CMK (cell line): Measurements from ENCODE around the gene SPRYD4.
"Not testable (repeated sequence)": the region's sequence is repeated elsewhere in the genome, so short reads cannot be mapped to it uniquely, and the experiment has no call there.

Source experiments
- DNase-seq: peaks from one replicate; pipeline ENCODE4 v3.0.0-alpha.2; 2010; ENCODE audit warnings: low read depth

Gene SPRYD4

GRCh38 chr12:56476972-56477432 lies 8.6 kb downstream of the SPRYD4 start:
- no peak for DNase-seq

GRCh38 chr12:56477521-56478225 lies 9.3 kb downstream of the SPRYD4 start:
- DNase-seq, result no peak

GRCh38 chr12:56479625-56480024 lies 11.2 kb downstream of the SPRYD4 start:
- DNase-seq, result no peak

GRCh38 chr12:56484566-56484965 lies 16.2 kb downstream of the SPRYD4 start:
- DNase-seq, result no peak

- DNase-seq, result no peak
Observed at GRCh38 chr12:56486694-56487093, 18.3 kb downstream of the SPRYD4 start.

GRCh38 chr12:56487448-56488040 lies 19.2 kb downstream of the SPRYD4 start:
- no peak for DNase-seq

GRCh38 chr12:56488041-56488955 lies 19.9 kb downstream of the SPRYD4 start, which contains the start of gene GLS2:
GLS2 (minus strand) TSS chr12:56488161; CDS start chr12:56488118, 43 bp downstream.
- DNase-seq, result no peak

GRCh38 chr12:56490360-56490759 lies 22.0 kb downstream of the SPRYD4 start:
- no peak for DNase-seq

- not testable (repeated sequence) for DNase-seq
Observed at GRCh38 chr12:56493409-56494105, 25.2 kb downstream of the SPRYD4 start.

GRCh38 chr12:56494106-56494415 lies 25.7 kb downstream of the SPRYD4 start:
- DNase-seq, result not testable (repeated sequence)

GRCh38 chr12:56494481-56494880 lies 26.1 kb downstream of the SPRYD4 start:
- DNase-seq, result not testable (repeated sequence)

- DNase-seq, result not testable (repeated sequence)
Observed at GRCh38 chr12:56496704-56497103, 28.3 kb downstream of the SPRYD4 start.

GRCh38 chr12:56498126-56498902 lies 29.9 kb downstream of the SPRYD4 start:
- DNase-seq, result not testable (repeated sequence)

GRCh38 chr12:56499452-56499851 lies 31.1 kb downstream of the SPRYD4 start:
- DNase-seq, result not testable (repeated sequence)

GRCh38 chr12:56499879-56500278 lies 31.5 kb downstream of the SPRYD4 start:
- not testable (repeated sequence) for DNase-seq

- no peak for DNase-seq
Observed at GRCh38 chr12:56510786-56511185, 42.4 kb downstream of the SPRYD4 start.

GRCh38 chr12:56514014-56514318 lies 45.6 kb downstream of the SPRYD4 start:
- not testable (repeated sequence) for DNase-seq

- DNase-seq, result no peak
Observed at GRCh38 chr12:56517854-56518253, 49.5 kb downstream of the SPRYD4 start.

- no peak for DNase-seq
Observed at GRCh38 chr12:56518570-56518969, 50.2 kb downstream of the SPRYD4 start.

GRCh38 chr12:56520048-56520447 lies 51.7 kb downstream of the SPRYD4 start:
- DNase-seq, result no peak

GRCh38 chr12:56520506-56520905 lies 52.1 kb downstream of the SPRYD4 start:
- no peak for DNase-seq
